ENCODE data around the gene ZBTB12. TPM values are rescaled to one million over a fixed set of nuclear protein-coding genes. Genes with fewer than 3 reads are reported as not detected.

Gene ZBTB12
- total and polyA plus RNA-seq, 9 of the 15 experiments (the other 6 are each of a cell fraction or from before 2014, with no cell fraction given) = 0.03 to 12.4 (median 5.8) TPM; not detected in 1

GRCh38 chr6:31948753-31949413 lies 47.0 kb upstream of the ZBTB12 start (continued):
- TF ChIP-seq NFRKB (IDR thresholded peaks at IDR 0.05; ENCODE audit: low read depth) (peak; percentile 20), PHF8 (IDR thresholded peaks at IDR 0.05; ENCODE audit: borderline replicate concordance, low read length) (0 out of 2 replicates have a peak, but pooled peaks have one; percentile 13), ZNF224 (CRISPR knock-in tag; IDR thresholded peaks at IDR 0.05) (no peak), TBL1XR1 (IDR thresholded peaks at IDR 0.05; ENCODE audit: low read length in 2 of 2) (no peak), HNRNPUL1 (IDR thresholded peaks at IDR 0.05; ENCODE audit: low read length) (peak; percentile 27; the same call in 1 of the 2 replicates), ZNF165 (CRISPR knock-in tag; IDR thresholded peaks at IDR 0.05; ENCODE audit: borderline replicate concordance) (no peak), ZNF395 (CRISPR knock-in tag; IDR thresholded peaks at IDR 0.05) (peak; percentile 74; the same call in 1 of the 2 replicates), TFAM (CRISPR knock-in tag; conservative IDR thresholded peaks at IDR 0.05) (no peak), NCOA6 (IDR thresholded peaks at IDR 0.05) (no peak), ZNF511 (CRISPR knock-in tag; IDR thresholded peaks at IDR 0.05) (peak; percentile 48; the same call in 1 of the 2 replicates), RBM34 (IDR thresholded peaks at IDR 0.05; ENCODE audit: borderline replicate concordance, insufficient read depth, low read length) (no peak), SREBF2 (CRISPR knock-in tag; IDR thresholded peaks at IDR 0.05) (no peak), ATF1 (CRISPR knock-in tag; IDR thresholded peaks at IDR 0.05) (no peak), ATF1 (tag; IDR thresholded peaks at IDR 0.05) (peak; percentile 86), KLF13 (tag; IDR thresholded peaks at IDR 0.05; ENCODE audit: borderline replicate concordance, low read depth) (peak; percentile 37; the same call in 1 of the 2 replicates), BHLHE40 (IDR thresholded peaks at IDR 0.05; ENCODE audit: low read length) (0 out of 2 replicates have a peak, but pooled peaks have one; percentile 4), PHF20 (IDR thresholded peaks at IDR 0.05; ENCODE audit: partially characterized antibody) (peak; percentile 5), ZNF586 (CRISPR knock-in tag; conservative IDR thresholded peaks at IDR 0.05) (no peak), CREB5 (CRISPR knock-in tag; IDR thresholded peaks at IDR 0.05) (no peak)
- TF ChIP-seq, protein P1, sequence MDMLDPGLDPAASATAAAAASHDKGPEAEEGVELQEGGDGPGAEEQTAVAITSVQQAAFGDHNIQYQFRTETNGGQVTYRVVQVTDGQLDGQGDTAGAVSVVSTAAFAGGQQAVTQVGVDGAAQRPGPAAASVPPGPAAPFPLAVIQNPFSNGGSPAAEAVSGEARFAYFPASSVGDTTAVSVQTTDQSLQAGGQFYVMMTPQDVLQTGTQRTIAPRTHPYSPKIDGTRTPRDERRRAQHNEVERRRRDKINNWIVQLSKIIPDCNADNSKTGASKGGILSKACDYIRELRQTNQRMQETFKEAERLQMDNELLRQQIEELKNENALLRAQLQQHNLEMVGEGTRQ (CRISPR knock-in tag; IDR thresholded peaks at IDR 0.05) = no peak
- TF ChIP-seq, protein P2, sequence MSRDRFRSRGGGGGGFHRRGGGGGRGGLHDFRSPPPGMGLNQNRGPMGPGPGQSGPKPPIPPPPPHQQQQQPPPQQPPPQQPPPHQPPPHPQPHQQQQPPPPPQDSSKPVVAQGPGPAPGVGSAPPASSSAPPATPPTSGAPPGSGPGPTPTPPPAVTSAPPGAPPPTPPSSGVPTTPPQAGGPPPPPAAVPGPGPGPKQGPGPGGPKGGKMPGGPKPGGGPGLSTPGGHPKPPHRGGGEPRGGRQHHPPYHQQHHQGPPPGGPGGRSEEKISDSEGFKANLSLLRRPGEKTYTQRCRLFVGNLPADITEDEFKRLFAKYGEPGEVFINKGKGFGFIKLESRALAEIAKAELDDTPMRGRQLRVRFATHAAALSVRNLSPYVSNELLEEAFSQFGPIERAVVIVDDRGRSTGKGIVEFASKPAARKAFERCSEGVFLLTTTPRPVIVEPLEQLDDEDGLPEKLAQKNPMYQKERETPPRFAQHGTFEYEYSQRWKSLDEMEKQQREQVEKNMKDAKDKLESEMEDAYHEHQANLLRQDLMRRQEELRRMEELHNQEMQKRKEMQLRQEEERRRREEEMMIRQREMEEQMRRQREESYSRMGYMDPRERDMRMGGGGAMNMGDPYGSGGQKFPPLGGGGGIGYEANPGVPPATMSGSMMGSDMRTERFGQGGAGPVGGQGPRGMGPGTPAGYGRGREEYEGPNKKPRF (IDR thresholded peaks at IDR 0.05; ENCODE audit: low read depth, low read length) = no peak
